Dedifferentiated amniotic fluid mesenchymal stem cell (primary cell): ENCODE data around the gene LEF1.

Experiments
- DNase-seq: peaks from one replicate; pipeline ENCODE4 v3.0.0-alpha.2; 2016; ENCODE audit errors: extremely low spot score

The LEF1 gene

DNA sequence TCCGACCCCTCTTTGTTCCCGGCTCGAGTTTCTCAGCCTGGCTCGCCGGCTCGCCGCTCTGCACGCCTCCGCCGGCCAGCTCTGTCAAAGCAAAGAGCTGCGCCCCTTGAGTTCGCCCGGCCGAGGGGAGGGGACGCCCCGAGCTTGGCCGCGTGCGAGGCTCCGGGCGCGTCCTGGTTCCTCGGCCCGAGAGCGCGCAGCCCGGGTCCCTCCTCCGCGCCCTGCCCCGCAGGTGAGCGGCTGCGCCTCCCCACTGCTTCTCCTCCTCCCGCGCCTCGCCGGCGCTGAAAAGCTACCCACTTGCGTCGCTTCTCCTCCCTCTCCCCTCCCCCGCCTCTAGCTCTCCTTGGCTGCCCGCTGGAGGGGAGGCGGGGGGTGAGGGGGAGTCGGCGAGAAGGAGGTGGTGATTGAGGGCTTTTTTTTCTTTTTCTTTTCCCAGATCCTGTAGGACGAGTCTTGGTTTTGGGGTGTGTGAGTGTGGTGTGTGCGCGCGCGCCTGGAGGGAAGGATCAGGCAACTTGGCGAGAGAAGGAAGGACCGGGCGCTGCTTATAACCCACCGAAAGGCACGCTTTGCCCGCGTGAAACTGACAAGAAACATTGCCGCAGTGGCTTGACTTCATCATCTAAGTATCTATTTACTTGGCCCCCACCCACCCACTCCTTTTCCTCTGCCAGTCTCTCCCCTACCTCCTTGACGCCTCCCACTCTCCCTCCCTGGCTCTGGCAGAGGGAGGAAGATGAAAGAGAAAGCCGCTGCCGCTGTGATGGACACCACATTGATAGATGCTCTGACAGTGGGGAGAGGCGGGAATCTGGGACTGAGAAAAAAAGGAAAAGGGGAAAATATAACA lies at the start of gene LEF1:
Gene LEF1, minus strand, starts transcription at position 262 of the 853 bp plus-strand sequence. CDS start 1,165 bp downstream, outside the sequence.
- DNase-seq, result peak; percentile 24

GRCh38 chr4:108216510-108216909 lies 47.8 kb upstream of the LEF1 start:
- DNase-seq, result no peak

DNA sequence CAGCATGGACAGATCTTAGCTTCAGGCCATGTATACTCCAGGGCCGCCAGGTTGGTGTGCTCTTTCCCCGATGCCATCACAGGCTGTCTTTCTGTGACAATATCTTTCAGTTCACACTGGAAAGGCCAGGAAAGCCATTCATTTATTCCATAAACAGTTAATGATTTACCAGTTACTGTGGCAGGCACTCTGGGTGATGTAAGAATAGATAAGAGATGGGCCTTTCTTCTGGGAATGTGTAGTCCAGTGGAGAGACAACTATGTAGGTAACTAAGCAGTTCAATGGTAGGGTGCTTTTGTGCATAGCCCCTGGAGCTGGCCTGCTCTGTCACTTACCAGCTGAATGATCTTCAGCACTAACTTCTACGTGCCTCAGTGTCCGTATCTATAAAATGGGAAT lies 46.3 kb upstream of the LEF1 start:
- no peak for DNase-seq

GRCh38 chr4:108213723-108214122 lies 45.0 kb upstream of the LEF1 start:
- no peak for DNase-seq

GRCh38 chr4:108213308-108213707 lies 44.6 kb upstream of the LEF1 start:
- no peak for DNase-seq

GRCh38 chr4:108210989-108211835 lies 42.5 kb upstream of the LEF1 start:
- DNase-seq, result no peak

- DNase-seq, result no peak
These were observed 40.8 kb upstream of the LEF1 start for GRCh38 chr4:108209489-108209888.

DNA sequence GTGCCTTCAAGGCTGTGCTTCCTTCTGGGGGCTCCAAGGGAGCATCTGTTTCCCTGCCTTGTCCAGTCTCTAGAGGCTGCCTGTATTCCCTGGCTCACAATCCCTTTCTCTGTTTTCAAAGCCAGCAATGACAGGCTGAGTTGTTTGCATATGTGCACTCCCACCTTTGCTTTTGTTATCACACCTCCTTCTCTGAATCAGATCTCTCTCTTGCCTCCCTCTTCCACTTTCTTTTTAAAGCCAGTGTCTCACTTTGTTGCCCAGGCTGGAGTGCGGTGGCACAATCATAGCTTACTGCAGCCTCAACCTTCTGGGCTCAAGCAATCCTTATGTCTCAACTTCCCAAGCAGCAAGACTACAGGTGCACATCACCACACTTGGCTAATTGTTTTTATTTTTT lies 37.1 kb upstream of the LEF1 start:
- DNase-seq, result no peak

DNA sequence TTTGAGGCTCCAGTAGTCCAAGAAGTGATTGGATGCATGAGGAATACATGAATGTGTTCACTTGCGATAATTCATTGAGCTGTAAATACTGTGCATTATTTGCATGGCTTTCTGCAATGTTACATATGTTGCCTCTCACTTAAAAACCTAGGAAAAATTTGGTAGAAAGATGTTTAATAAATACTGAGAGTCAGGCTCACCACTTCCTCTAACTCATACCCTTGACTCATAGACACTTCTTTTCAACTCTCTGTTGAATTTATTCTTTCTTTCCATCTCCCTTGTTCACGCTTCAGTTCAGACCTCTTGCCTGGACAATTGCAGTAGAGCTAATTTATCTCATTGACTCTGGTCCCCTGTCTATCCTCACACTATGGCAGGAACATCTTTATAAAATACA lies 35.8 kb upstream of the LEF1 start:
- no peak for DNase-seq

- no peak for DNase-seq
These were observed 34.6 kb upstream of the LEF1 start for GRCh38 chr4:108203377-108203776.

DNA sequence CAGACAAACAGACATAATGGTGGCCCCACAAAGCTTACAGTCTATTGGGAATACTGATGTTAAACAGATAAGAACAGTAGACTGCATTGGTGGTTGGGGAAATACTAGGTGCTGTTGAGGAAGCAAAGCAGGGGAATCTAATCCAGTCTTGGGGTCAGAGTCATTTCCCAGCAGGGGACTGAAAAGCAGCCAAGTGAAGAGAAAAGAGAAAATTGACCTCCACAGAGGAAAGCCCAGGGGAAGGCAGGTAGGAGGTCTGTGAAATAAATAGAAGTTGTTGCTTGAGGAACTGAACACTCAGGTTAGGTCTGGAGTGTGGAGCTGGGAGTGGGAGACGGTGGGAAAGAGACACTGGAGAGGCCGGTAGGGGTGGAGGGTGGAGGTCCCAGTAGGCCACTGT lies 33.0 kb upstream of the LEF1 start:
- no peak for DNase-seq

- no peak for DNase-seq
These were observed 31.1 kb upstream of the LEF1 start for GRCh38 chr4:108199881-108200280.

DNA sequence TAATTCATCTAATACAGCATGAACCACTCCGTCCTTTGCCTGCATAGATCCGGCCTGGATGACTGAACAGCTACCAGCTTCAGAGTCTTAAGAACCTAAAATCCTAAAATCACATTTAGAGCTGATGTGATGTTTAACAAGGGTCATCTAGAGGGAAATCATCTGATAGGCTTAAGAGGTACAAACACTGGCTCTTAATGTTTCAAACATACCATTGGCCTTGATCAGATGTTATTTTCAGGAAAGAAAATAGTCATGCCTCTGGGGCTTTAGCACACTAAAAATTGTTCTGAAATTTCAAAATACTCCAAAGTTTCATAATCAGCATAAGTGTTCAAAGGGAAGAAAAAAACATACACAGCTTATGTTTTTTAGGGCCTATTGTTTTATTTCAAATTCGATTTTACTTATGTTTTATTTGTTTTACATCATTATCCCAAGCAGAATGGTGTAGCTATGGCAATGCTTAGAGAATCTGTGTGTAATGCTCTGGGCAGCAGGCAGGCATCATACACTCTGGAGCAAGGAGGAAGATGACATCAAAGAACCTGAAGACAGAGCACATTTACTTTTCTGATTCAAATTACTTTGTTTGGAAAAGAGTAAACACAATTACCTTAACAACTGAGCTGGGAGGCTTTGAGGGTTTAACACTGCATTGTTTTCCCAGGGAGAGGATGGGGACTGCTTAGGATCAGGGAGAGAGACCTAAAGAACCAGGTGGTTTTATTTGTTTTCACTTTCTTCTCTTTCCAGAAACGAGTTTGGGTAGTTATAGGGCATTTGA lies 25.3 kb upstream of the LEF1 start:
- DNase-seq, result no peak

GRCh38 chr4:108192935-108193334 lies 24.2 kb upstream of the LEF1 start:
- DNase-seq, result no peak

DNA sequence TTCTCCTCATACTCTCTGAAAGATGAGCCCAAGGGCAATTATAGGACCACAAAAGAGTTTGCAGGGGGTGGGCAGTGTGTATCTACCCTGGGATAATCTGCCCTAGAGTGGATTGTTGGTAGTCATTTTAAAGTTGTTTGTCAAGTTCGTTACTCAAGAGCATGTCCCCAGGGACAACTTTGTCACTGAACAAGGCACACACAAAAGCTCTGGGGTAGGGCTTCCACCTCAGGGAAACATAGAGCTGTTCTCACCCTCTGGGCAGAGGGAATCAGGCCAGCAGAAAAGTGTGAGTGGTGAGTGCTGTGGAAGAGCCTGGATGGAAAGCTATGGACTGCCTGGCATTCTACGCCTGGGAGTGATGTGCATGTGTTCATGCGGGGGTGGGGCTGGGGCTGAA lies 23.3 kb upstream of the LEF1 start:
- no peak for DNase-seq

DNA sequence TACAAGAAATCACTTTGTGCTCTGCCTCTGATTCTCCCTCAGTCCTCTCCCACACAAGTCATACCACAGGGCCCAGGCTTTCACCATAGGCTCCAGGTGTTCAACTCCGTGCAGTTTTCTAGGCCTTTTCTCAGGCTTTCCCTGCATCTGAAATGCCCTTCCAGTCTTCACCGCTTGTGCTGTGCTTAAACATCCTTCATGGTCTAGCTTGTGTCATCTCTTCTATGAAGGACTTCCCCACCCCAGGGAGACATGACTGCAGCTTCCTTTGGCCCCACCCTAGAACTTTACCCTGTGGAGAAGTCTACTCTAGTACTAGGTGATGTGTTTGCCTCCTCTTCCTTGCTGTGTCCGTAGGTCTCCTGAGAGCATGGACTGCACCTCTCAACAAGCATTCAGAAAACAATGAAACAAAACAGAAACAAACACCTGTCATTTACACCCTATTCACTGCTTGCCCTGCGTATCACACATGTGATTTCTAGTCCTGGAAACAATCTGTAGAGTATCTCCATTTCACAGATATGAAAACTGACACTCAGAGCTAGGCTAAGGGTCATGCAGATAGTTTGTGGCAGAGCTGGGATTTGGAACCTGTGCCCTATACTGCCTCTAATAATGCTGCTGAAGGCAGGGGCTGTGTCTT lies 22.7 kb upstream of the LEF1 start:
- DNase-seq, result no peak

DNA sequence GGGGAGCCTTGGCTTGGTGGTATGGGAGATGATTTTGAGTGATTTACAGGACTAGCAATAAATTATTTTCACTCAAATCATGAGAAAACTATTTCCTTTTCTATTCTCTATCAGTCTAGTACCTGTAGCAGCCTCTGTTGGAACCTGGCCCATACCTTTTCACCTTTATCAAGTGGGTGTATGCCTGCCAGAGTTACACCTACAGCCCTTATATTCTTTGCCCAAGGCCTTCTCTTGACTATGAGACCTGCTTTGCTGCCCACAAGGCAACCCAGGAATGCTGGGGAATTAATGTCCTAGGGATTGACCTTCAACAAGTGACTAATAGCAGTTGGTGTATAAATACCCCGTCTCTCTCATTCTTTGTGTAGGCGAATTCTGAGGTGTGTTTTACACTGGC lies 20.0 kb upstream of the LEF1 start:
- no peak for DNase-seq

DNA sequence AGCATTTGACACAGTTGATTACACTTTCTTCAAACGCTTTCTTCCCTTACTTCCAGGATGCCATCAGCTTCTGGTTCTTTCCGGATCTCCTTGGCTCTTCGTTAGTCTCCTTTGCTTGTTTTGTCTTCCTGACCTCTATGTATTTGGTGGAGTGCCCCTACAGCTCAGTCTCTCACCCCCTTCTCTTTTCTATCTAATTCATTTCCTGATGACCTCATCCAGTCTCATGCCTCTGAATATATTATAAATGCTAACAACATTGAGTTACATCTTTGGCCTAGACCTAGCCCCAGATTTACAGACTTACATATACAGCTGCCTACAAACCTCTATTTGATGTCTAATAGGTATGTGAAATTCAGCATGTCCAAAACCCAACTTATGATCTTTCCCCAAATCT lies 16.5 kb upstream of the LEF1 start:
- no peak for DNase-seq

DNA sequence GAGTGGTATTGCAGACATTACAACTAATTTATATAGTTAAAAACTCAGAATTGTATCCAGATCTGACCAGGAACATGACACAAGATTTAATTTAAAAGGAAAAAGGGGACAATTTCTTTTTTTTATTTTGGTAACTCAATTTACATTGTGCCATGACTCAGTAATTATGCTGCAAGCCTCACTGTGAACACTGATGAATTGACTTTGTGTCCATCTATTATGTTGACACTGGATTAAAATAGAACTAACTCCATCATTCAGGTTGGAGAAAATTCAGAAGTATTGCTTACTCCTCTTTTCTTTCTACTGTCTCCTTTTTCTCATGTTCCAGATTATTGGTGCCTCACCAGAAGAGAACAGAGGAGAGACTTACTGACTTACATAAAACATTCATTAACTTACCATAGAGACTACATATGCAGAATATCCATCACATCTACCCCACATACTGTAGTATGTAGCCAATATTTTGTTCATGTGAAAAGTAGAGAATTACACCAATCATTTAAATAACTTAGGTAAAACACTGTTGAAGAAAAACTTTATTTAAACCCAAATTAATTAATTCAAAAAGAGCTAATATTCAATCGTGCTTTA lies 15.8 kb upstream of the LEF1 start:
- no peak for DNase-seq

DNA sequence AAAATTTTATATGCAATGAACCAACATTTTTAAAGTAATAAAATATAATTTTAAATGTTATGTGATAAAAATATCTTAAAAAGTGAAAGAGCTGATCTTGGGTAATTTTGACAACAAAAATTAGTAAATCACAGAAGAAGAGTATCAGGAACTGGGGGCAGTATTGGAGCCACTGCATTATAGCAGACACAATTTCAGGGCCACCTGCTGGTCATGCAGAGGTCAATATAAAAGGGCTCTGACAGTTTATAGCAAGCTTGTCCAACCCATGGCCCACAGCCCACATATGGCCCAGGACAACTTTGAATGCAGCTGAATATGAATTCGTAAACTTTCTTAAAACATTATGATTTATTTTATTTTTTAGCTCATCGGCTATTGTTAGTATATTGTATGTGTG lies 13.0 kb upstream of the LEF1 start:
- DNase-seq, result no peak

DNA sequence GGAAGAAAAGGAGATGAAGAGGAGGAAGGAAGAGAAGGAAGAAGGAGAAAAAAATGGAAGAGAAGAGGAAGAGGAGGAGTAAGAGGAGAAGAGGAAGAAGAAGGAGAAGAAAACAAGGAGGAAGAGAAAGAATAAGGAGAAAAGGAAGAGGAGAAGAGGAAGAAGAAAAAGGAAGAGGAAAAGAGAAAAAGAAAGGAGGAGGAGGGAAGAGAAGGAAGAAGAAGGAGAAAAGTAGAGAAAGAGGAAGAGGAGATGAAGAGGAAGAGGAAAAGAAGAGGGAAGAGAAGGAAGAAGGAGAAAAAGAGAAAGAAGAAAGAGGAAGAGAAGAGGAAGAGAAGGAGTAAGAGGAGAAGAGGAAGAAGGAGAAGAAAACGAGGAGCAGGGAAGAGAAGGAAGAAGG lies 11.8 kb upstream of the LEF1 start:
- no peak for DNase-seq
